Mesenchymal stem cell (in vitro differentiated cells and primary cell): ENCODE results near the gene C16orf95.

Source experiments
- DNase-seq: peaks from one replicate; pipeline ENCODE4 v3.0.0-alpha.2; 2013
- H2AFZ ChIP-seq: one replicate; pipeline ENCODE4 v1.6.1; 2013; ENCODE audit warnings: low read depth, mild to moderate bottlenecking, control low read depth, inconsistent platforms, low read length, moderate library complexity
- H2AK5ac ChIP-seq: 2 replicates; pipeline ENCODE4 v1.6.1; 2013; ENCODE audit warnings: low read length, moderate library complexity, mild to moderate bottlenecking, inconsistent platforms; ENCODE audit not compliant: severe bottlenecking
- H2BK120ac ChIP-seq: one replicate; pipeline ENCODE4 v1.6.1; 2013; ENCODE audit warnings: low read depth, mild to moderate bottlenecking, inconsistent platforms, low read length, moderate library complexity
- H2BK12ac ChIP-seq, 2 experiments: one replicate each; pipeline ENCODE4 v1.6.1; 2013; ENCODE audit warnings: inconsistent platforms in 2 of 2, low read length in 2 of 2, mild to moderate bottlenecking in 2 of 2, moderate library complexity in 2 of 2, control low read depth in 1 of 2
- H2BK15ac ChIP-seq: one replicate; pipeline ENCODE4 v1.6.1; 2013; ENCODE audit warnings: mild to moderate bottlenecking, low read depth, inconsistent platforms; ENCODE audit not compliant: poor library complexity, severe bottlenecking
- H2BK5ac ChIP-seq: 2 replicates; pipeline ENCODE4 v1.6.1; 2013; ENCODE audit warnings: low read depth, mild to moderate bottlenecking, low read length, control low read depth, inconsistent platforms; ENCODE audit not compliant: poor library complexity, severe bottlenecking
- H3K14ac ChIP-seq, 2 experiments: one replicate each; pipeline ENCODE4 v1.6.1; 2013; ENCODE audit warnings: inconsistent platforms in 2 of 2, low read length in 2 of 2, control low read depth in 1 of 2, mild to moderate bottlenecking in 1 of 2, moderate library complexity in 1 of 2
- H3K18ac ChIP-seq, 2 experiments: one replicate each; pipeline ENCODE4 v1.6.1; 2013; ENCODE audit warnings: inconsistent platforms in 2 of 2, low read length in 2 of 2, control low read depth in 1 of 2, low read depth in 1 of 2, mild to moderate bottlenecking in 1 of 2
- H3K23ac ChIP-seq, 2 experiments: one replicate each; pipeline ENCODE4 v1.6.1; 2013; ENCODE audit warnings: inconsistent platforms in 2 of 2, low read length in 2 of 2, mild to moderate bottlenecking in 2 of 2, moderate library complexity in 2 of 2, control low read depth in 1 of 2
- H3K27ac ChIP-seq: 2 replicates; pipeline ENCODE4 v1.5.1; 2013; ENCODE audit warnings: mild to moderate bottlenecking, moderate library complexity, low read length, control low read depth, inconsistent platforms; ENCODE audit not compliant: poor library complexity, severe bottlenecking
- H3K27me3 ChIP-seq, 2 experiments: 2 replicates each; pipeline versions ENCODE4 v1.6.1 to v1.7.0; 2013; ENCODE audit warnings: low read length in 2 of 2, mild to moderate bottlenecking in 2 of 2, moderate library complexity in 2 of 2, control low read depth in 1 of 2, inconsistent platforms in 1 of 2; ENCODE audit not compliant: control insufficient read depth in 1 of 2, insufficient read depth in 1 of 2
- H3K36me3 ChIP-seq, 2 experiments: 2 replicates each; pipeline versions ENCODE4 v1.6.1 to v1.7.0; 2013; ENCODE audit warnings: low read length in 2 of 2, control low read depth in 1 of 2, inconsistent platforms in 1 of 2, low read depth in 1 of 2, mild to moderate bottlenecking in 1 of 2; ENCODE audit not compliant: insufficient read depth in 2 of 2, control insufficient read depth in 1 of 2
- H3K4ac ChIP-seq, 2 experiments: one replicate each; pipeline ENCODE4 v1.6.1; 2013; ENCODE audit warnings: inconsistent platforms in 2 of 2, low read length in 2 of 2, mild to moderate bottlenecking in 2 of 2, moderate library complexity in 2 of 2, control low read depth in 1 of 2, low read depth in 1 of 2
- H3K4me1 ChIP-seq: 2 replicates; pipeline ENCODE4 v1.6.1; 2013; ENCODE audit warnings: low read depth, low read length, control low read depth; ENCODE audit not compliant: control insufficient read depth, insufficient read depth
- H3K4me2 ChIP-seq: 2 replicates; pipeline ENCODE4 v1.6.1; 2013; ENCODE audit warnings: low read length, mild to moderate bottlenecking, inconsistent platforms; ENCODE audit not compliant: poor library complexity, severe bottlenecking
- H3K4me3 ChIP-seq, 2 experiments: 2 replicates each; pipeline versions ENCODE4 v1.5.1 to v1.7.0; 2013; ENCODE audit warnings: low read length in 2 of 2, mild to moderate bottlenecking in 2 of 2, control low read depth in 1 of 2, low read depth in 1 of 2; ENCODE audit not compliant: insufficient read depth in 1 of 2
- H3K79me1 ChIP-seq: replicated peaks from 2 replicates; pipeline ENCODE4 v1.6.1; 2013; ENCODE audit warnings: mild to moderate bottlenecking, control low read depth, low read length, inconsistent platforms; ENCODE audit not compliant: poor library complexity, severe bottlenecking
- H3K9ac ChIP-seq: 2 replicates; pipeline ENCODE4 v1.7.0; 2013; ENCODE audit warnings: mild to moderate bottlenecking, low read length, moderate library complexity
- H3K9me3 ChIP-seq: 2 replicates; pipeline ENCODE4 v1.7.0; 2013; ENCODE audit warnings: mild to moderate bottlenecking, low read length; ENCODE audit not compliant: control insufficient read depth
- H4K8ac ChIP-seq: one replicate; pipeline ENCODE4 v1.6.1; 2013; ENCODE audit warnings: inconsistent platforms, mild to moderate bottlenecking, low read length, moderate library complexity
- H4K91ac ChIP-seq: one replicate; pipeline ENCODE4 v1.6.1; 2013; ENCODE audit warnings: mild to moderate bottlenecking, low read length, inconsistent platforms
- WGBS: methylation state at CpG from one replicate; pipeline ENCODE4 v1.1.7; 2013; ENCODE audit warnings: mixed read lengths; 5-methylcytosine and 5-hydroxymethylcytosine counted together

Gene C16orf95

DNA sequence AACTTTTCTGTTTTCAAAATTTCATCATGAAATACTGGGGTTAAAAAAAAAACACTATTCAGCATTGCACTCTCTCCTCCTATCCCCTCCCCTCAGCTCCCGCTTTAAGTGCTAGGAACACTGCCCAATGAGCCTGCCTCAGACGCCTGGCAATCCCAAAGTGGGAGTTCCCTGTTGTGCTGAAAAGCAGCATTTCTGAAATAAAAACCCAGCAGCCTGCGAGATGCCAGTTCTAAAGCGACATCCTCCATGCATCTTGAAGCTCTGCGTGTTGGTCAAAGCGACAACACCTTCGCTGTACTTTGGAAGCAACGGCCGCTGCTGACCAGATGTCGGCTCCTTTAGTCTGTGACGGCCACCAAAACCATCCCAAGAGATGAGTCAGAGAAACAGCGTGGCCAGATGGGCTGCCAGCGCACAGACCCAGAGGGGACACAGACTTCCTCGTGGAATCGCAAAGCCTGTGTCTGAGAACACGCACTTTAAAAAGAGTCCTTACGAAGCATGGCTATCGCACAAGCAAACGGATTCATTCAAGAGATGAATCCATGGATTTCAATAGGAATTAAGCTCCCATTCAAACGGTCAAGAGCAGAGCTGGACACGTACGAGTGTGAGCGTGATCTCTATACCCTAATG is 33.6 kb upstream of the C16orf95 start:
- Histone ChIP-seq H3K4ac (no peak overlapping the region), H3K27me3 (no peaks in the 10 kb centered on the region), H2BK12ac (no peak overlapping the region), H3K4me2 (no peak overlapping the region), H2BK15ac (no peak overlapping the region), H3K23ac (no peak overlapping the region), H2AK5ac (no peak overlapping the region), H3K79me1 (peaks cover 54% of the 10 kb centered on the region), H3K4me1 (peaks cover 8% of the 10 kb centered on the region), H3K18ac (no peak overlapping the region), H2BK5ac (no peak overlapping the region), H2AFZ (no peak overlapping the region), H3K36me3 (peaks cover 44 to 53% of the 10 kb centered on the region in 2 experiments), H3K9ac (peak overlapping the region; percentile 68), H4K8ac (no peak overlapping the region), H3K4me3 (peak overlapping the region in 1 of 2 experiments; percentile 68), H3K27ac (no peak overlapping the region), H3K9me3 (no peaks in the 10 kb centered on the region), H2BK120ac (no peak overlapping the region), H4K91ac (no peak overlapping the region), H3K14ac (no peak overlapping the region)
- WGBS = 74% methylated on average over 22 of the region's 23 CpGs
- peak; percentile 30 for DNase-seq

- Histone ChIP-seq H2AFZ (no peak overlapping the region), H3K23ac (no peak overlapping the region), H3K14ac (no peak overlapping the region), H2BK5ac (no peak overlapping the region), H4K91ac (no peak overlapping the region), H3K4me2 (no peak overlapping the region), H3K9me3 (no peaks in the 10 kb centered on the region), H2BK15ac (no peak overlapping the region), H2BK12ac (no peak overlapping the region), H4K8ac (no peak overlapping the region), H3K9ac (peak overlapping the region; percentile 68), H3K79me1 (peaks cover 56% of the 10 kb centered on the region), H3K18ac (no peak overlapping the region), H3K4me1 (peaks cover 12% of the 10 kb centered on the region), H2AK5ac (no peak overlapping the region), H3K36me3 (peaks cover 46 to 51% of the 10 kb centered on the region in 2 experiments), H3K27me3 (no peaks in the 10 kb centered on the region), H3K4ac (no peak overlapping the region), H2BK120ac (no peak overlapping the region), H3K27ac (no peak overlapping the region), H3K4me3 (no peak overlapping the region)
- DNase-seq = no peak
- WGBS = 95% methylated on average over 8 of the region's 8 CpGs
These were observed 32.8 kb upstream of the C16orf95 start for GRCh38 chr16:87350031-87350430.

GRCh38 chr16:87348616-87349157 is 31.5 kb upstream of the C16orf95 start:
- no peak overlapping the region for H3K14ac ChIP-seq
- H3K9ac ChIP-seq = no peak overlapping the region
- no peak overlapping the region for H2BK120ac ChIP-seq
- no peaks in the 10 kb centered on the region for H3K27me3 ChIP-seq
- H3K9me3 ChIP-seq = no peaks in the 10 kb centered on the region
- H2BK12ac ChIP-seq = no peak overlapping the region
- no peak overlapping the region for H3K27ac ChIP-seq
- no peak overlapping the region for H3K4me3 ChIP-seq
- no peak overlapping the region for H2AFZ ChIP-seq
- H3K79me1 ChIP-seq = peaks cover 58% of the 10 kb centered on the region
- peaks cover 15% of the 10 kb centered on the region for H3K4me1 ChIP-seq
- WGBS = 96% methylated on average over 13 of the region's 13 CpGs
- H3K18ac ChIP-seq = no peak overlapping the region
- H3K23ac ChIP-seq = no peak overlapping the region
- no peak for DNase-seq
- no peak overlapping the region for H3K4ac ChIP-seq
- no peak overlapping the region for H4K91ac ChIP-seq
- no peak overlapping the region for H2BK15ac ChIP-seq
- no peak overlapping the region for H4K8ac ChIP-seq
- H3K4me2 ChIP-seq = no peak overlapping the region
- H2BK5ac ChIP-seq = no peak overlapping the region
- peaks cover 49 to 51% of the 10 kb centered on the region in 2 experiments for H3K36me3 ChIP-seq
- no peak overlapping the region for H2AK5ac ChIP-seq

- no peak overlapping the region for H3K4me3 ChIP-seq
- DNase-seq = no peak
- H3K4me1 ChIP-seq = peaks cover 15% of the 10 kb centered on the region
- H3K79me1 ChIP-seq = peaks cover 54% of the 10 kb centered on the region
- H2BK5ac ChIP-seq = no peak overlapping the region
- peaks cover 49 to 54% of the 10 kb centered on the region in 2 experiments for H3K36me3 ChIP-seq
- H3K9ac ChIP-seq = no peak overlapping the region
- H4K8ac ChIP-seq = no peak overlapping the region
- no peaks in the 10 kb centered on the region for H3K27me3 ChIP-seq
- 93% methylated on average over 13 of the region's 13 CpGs for WGBS
- no peak overlapping the region for H2BK15ac ChIP-seq
- no peak overlapping the region for H2BK120ac ChIP-seq
- no peak overlapping the region for H3K27ac ChIP-seq
- no peak overlapping the region for H3K4me2 ChIP-seq
- no peak overlapping the region for H2BK12ac ChIP-seq
- H2AFZ ChIP-seq = no peak overlapping the region
- no peak overlapping the region for H3K18ac ChIP-seq
- H4K91ac ChIP-seq = peak overlapping the region; percentile 27
- H3K23ac ChIP-seq = no peak overlapping the region
- H2AK5ac ChIP-seq = no peak overlapping the region
- H3K4ac ChIP-seq = no peak overlapping the region
- H3K14ac ChIP-seq = no peak overlapping the region
- H3K9me3 ChIP-seq = no peaks in the 10 kb centered on the region
These were observed 30.9 kb upstream of the C16orf95 start for GRCh38 chr16:87347932-87348615.
